H9 (cell line): ENCODE measurements around the gene MRPL23. TPM values are rescaled to one million over a fixed set of nuclear protein-coding genes. Genes with fewer than 3 reads are reported as not detected.

ENCODE experiments used
- DNase-seq: peaks from one replicate; pipeline ENCODE4 v3.0.0-alpha.2; 2017
- H2AFZ ChIP-seq: one replicate; pipeline ENCODE4 v1.6.1; 2013; ENCODE audit warnings: mild to moderate bottlenecking, low read length, control low read depth, moderate library complexity
- H2AK5ac ChIP-seq: 2 replicates; pipeline ENCODE4 v1.6.1; 2013; ENCODE audit warnings: low read length, control low read depth, mixed read lengths; ENCODE audit not compliant: insufficient read length
- H2BK120ac ChIP-seq: one replicate; pipeline ENCODE4 v1.6.1; 2013; ENCODE audit warnings: low read depth, mild to moderate bottlenecking, low read length, control low read depth, inconsistent platforms; ENCODE audit not compliant: poor library complexity, severe bottlenecking
- H2BK12ac ChIP-seq: 2 replicates; pipeline ENCODE4 v1.6.1; 2013; ENCODE audit warnings: low read length, control low read depth, mixed read lengths, low read depth; ENCODE audit not compliant: insufficient read length
- H2BK15ac ChIP-seq: 2 replicates; pipeline ENCODE4 v1.6.1; 2013; ENCODE audit warnings: low read depth, low read length, control low read depth
- H2BK20ac ChIP-seq: one replicate; pipeline ENCODE4 v1.6.1; 2013; ENCODE audit warnings: low read depth, mild to moderate bottlenecking, low read length, control low read depth, inconsistent platforms; ENCODE audit not compliant: poor library complexity, severe bottlenecking
- H2BK5ac ChIP-seq: 2 replicates; pipeline ENCODE4 v1.6.1; 2013; ENCODE audit warnings: low read length, control low read depth, mixed read lengths; ENCODE audit not compliant: insufficient read length
- H3K14ac ChIP-seq: 2 replicates; pipeline ENCODE4 v1.6.1; 2013; ENCODE audit warnings: low read length, control low read depth; ENCODE audit not compliant: insufficient read depth
- H3K18ac ChIP-seq: 2 replicates; pipeline ENCODE4 v1.6.1; 2013; ENCODE audit warnings: low read depth, mild to moderate bottlenecking, mixed read lengths, low read length, control low read depth; ENCODE audit not compliant: insufficient read length
- H3K23ac ChIP-seq: 2 replicates; pipeline ENCODE4 v1.6.1; 2013; ENCODE audit warnings: low read length, control low read depth, mixed read lengths, low read depth; ENCODE audit not compliant: insufficient read length
- H3K23me2 ChIP-seq: 2 replicates; pipeline ENCODE4 v1.6.1; 2013; ENCODE audit warnings: low read depth, mild to moderate bottlenecking, mixed read lengths, low read length, control low read depth; ENCODE audit not compliant: insufficient read length, poor library complexity, severe bottlenecking
- H3K27ac ChIP-seq: 2 replicates; pipeline ENCODE4 v1.5.1; 2013; ENCODE audit warnings: low read length, control low read depth, mixed read lengths, low read depth; ENCODE audit not compliant: insufficient read length
- H3K27me3 ChIP-seq: 2 replicates; pipeline ENCODE4 v1.6.1; 2013; ENCODE audit warnings: low read length, control low read depth, inconsistent platforms; ENCODE audit not compliant: insufficient read depth
- H3K4ac ChIP-seq: 2 replicates; pipeline ENCODE4 v1.6.1; 2013; ENCODE audit warnings: low read depth, mild to moderate bottlenecking, control low read depth, inconsistent platforms, low read length, moderate library complexity
- H3K4me1 ChIP-seq: 2 replicates; pipeline ENCODE4 v1.6.1; 2013; ENCODE audit warnings: low read length, control low read depth, inconsistent platforms; ENCODE audit not compliant: insufficient read depth
- H3K4me2 ChIP-seq: 2 replicates; pipeline ENCODE4 v1.6.1; 2013; ENCODE audit warnings: low read length, control low read depth, mixed read lengths; ENCODE audit not compliant: insufficient read length, insufficient read depth
- H3K56ac ChIP-seq: 2 replicates; pipeline ENCODE4 v1.6.1; 2013; ENCODE audit warnings: low read depth, mild to moderate bottlenecking, mixed read lengths, low read length, control low read depth; ENCODE audit not compliant: insufficient read length
- H3K79me1 ChIP-seq: 2 replicates; pipeline ENCODE4 v1.6.1; 2013; ENCODE audit warnings: low read depth, mild to moderate bottlenecking, moderate library complexity, low read length, control low read depth, inconsistent platforms; ENCODE audit not compliant: insufficient read depth, poor library complexity, severe bottlenecking
- H3K79me2 ChIP-seq: 2 replicates; pipeline ENCODE4 v1.6.1; 2013; ENCODE audit warnings: low read length, control low read depth, inconsistent platforms; ENCODE audit not compliant: insufficient read depth
- H3K9ac ChIP-seq: 2 replicates; pipeline ENCODE4 v1.6.1; 2013; ENCODE audit warnings: low read length, control low read depth, mixed read lengths; ENCODE audit not compliant: insufficient read length; ENCODE audit errors: extremely low read depth
- H3K9me3 ChIP-seq: one replicate; pipeline ENCODE4 v1.6.1; 2013; ENCODE audit warnings: low read depth, low read length, inconsistent platforms; ENCODE audit not compliant: control insufficient read depth
- H3T11ph ChIP-seq: one replicate; pipeline ENCODE4 v1.6.1; 2013; ENCODE audit warnings: mild to moderate bottlenecking, low read length, control low read depth, inconsistent platforms
- H4K20me1 ChIP-seq: one replicate; pipeline ENCODE4 v1.6.1; 2013; ENCODE audit not compliant: control insufficient read depth, insufficient read length, insufficient read depth
- H4K5ac ChIP-seq: 2 replicates; pipeline ENCODE4 v1.6.1; 2013; ENCODE audit warnings: low read depth, mild to moderate bottlenecking, mixed read lengths, low read length, control low read depth; ENCODE audit not compliant: insufficient read length
- H4K8ac ChIP-seq: replicated peaks from 2 replicates; pipeline ENCODE4 v1.6.1; 2013; ENCODE audit warnings: low read length, control low read depth, mixed read lengths, low read depth; ENCODE audit not compliant: insufficient read length
- H4K91ac ChIP-seq: 2 replicates; pipeline ENCODE4 v1.6.1; 2013; ENCODE audit warnings: low read depth, mild to moderate bottlenecking, moderate library complexity, mixed read lengths, low read length, control low read depth; ENCODE audit not compliant: insufficient read length
- H3K27ac Mint-ChIP-seq, 3 experiments: 2 replicates in 2 of 3; 3 replicates in 1 of 3; pipeline ENCODE4 v1.8.0; 2020 to 2021; ENCODE audit warnings: mixed read lengths in 3 of 3, mild to moderate bottlenecking in 1 of 3, moderate library complexity in 1 of 3
- H3K27me3 Mint-ChIP-seq: 2 replicates; pipeline ENCODE4 v1.8.0; 2021; ENCODE audit warnings: low read depth, mild to moderate bottlenecking, moderate library complexity, mixed read lengths
- H3K36me3 Mint-ChIP-seq, 3 experiments: 2 replicates in 2 of 3; 3 replicates in 1 of 3; pipeline ENCODE4 v1.8.0; 2020 to 2021; ENCODE audit warnings: low read depth in 3 of 3, mixed read lengths in 3 of 3; ENCODE audit not compliant: insufficient read depth in 1 of 3
- H3K4me1 Mint-ChIP-seq, 2 experiments: 2 replicates each; pipeline ENCODE4 v1.8.0; 2020; ENCODE audit warnings: mixed read lengths in 2 of 2
- H3K4me3 Mint-ChIP-seq, 2 experiments: 2 replicates in 1 of 2; 3 replicates in 1 of 2; pipeline ENCODE4 v1.8.0; 2020 to 2021; ENCODE audit warnings: mild to moderate bottlenecking in 2 of 2, mixed read lengths in 2 of 2, moderate library complexity in 1 of 2
- H3K9me3 Mint-ChIP-seq, 2 experiments: 2 replicates in 1 of 2; 3 replicates in 1 of 2; pipeline ENCODE4 v1.8.0; 2020; ENCODE audit warnings: mild to moderate bottlenecking in 2 of 2, mixed read lengths in 2 of 2, moderate library complexity in 1 of 2
- WGBS: extraction: QIAGEN DNeasy Blood & Tissue Kit; methylation state at CpG from one replicate; pipeline ENCODE4 v1.1.7; 2013; ENCODE audit warnings: missing lambda C conversion rate, low lambda C conversion rate, mixed read lengths; ENCODE audit not compliant: insufficient read length; ENCODE audit errors: extremely low coverage; 5-methylcytosine and 5-hydroxymethylcytosine counted together
- total RNA-seq: library from RNA; stranded (reverse); gene quantifications from 2 replicates; pipeline ENCODE4 v1.2.1, GENCODE V29; 2021
- TF ChIP-seq, protein P1 (sequence below): fragments of 200-600 bp; sonication (generic); conservative IDR thresholded peaks from 3 replicates; pipeline ENCODE4 v1.8.0; 2021; ENCODE audit warnings: antibody characterized with exemption, mild to moderate bottlenecking

The MRPL23 gene
- total RNA-seq, 1 experiment from 2014 or later: 67.3 TPM

DNA sequence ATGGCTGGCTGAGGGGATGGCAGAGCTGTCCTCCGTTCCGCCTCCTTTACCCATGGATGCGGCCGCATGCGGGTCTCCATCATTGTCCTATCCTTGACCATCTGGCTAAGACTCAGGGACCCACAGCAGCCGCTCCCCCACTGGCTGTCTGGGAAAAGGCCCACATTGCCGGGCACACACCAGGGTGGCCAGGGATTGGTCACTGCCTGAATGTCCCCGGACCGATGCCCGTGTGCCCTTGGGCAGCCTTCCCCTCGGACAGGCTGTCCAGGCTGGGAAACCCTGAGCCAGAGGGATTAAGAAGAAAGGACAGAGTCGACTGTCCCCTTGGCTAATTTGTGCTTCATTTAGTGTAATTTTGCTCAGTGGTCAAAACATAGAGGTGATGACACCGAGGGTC lies 28.1 kb downstream of the MRPL23 start:
- Mint-ChIP-seq H3K27me3 (no peaks in the 10 kb centered on the region), H3K9me3 (no peaks in the 10 kb centered on the region), H3K4me1 (no peaks in the 10 kb centered on the region), H3K36me3 (no peaks in the 10 kb centered on the region), H3K27ac (no peak overlapping the region), H3K4me3 (no peak overlapping the region)
- Histone ChIP-seq H3K9ac (no peak overlapping the region), H4K5ac (no peak overlapping the region), H3K9me3 (no peaks in the 10 kb centered on the region), H2BK15ac (no peak overlapping the region), H4K8ac (no peak overlapping the region), H2BK5ac (no peak overlapping the region), H3K27ac (no peak overlapping the region), H2BK120ac (no peak overlapping the region), H2AK5ac (no peak overlapping the region), H2BK12ac (no peak overlapping the region), H2AFZ (no peak overlapping the region), H3K79me2 (no peaks in the 10 kb centered on the region), H3K14ac (no peak overlapping the region), H3T11ph (no peak overlapping the region), H3K18ac (no peak overlapping the region), H3K4me1 (no peaks in the 10 kb centered on the region), H3K27me3 (no peaks in the 10 kb centered on the region), H2BK20ac (no peak overlapping the region), H3K23ac (no peak overlapping the region), H3K4me2 (no peak overlapping the region), H3K79me1 (no peaks in the 10 kb centered on the region), H3K4ac (no peak overlapping the region), H4K91ac (no peak overlapping the region), H3K23me2 (no peaks in the 10 kb centered on the region), H4K20me1 (no peaks in the 10 kb centered on the region), H3K56ac (no peak overlapping the region)
- no CpG with 5 or more reads among the region's 13 CpGs for WGBS
- TF ChIP-seq, protein P1, sequence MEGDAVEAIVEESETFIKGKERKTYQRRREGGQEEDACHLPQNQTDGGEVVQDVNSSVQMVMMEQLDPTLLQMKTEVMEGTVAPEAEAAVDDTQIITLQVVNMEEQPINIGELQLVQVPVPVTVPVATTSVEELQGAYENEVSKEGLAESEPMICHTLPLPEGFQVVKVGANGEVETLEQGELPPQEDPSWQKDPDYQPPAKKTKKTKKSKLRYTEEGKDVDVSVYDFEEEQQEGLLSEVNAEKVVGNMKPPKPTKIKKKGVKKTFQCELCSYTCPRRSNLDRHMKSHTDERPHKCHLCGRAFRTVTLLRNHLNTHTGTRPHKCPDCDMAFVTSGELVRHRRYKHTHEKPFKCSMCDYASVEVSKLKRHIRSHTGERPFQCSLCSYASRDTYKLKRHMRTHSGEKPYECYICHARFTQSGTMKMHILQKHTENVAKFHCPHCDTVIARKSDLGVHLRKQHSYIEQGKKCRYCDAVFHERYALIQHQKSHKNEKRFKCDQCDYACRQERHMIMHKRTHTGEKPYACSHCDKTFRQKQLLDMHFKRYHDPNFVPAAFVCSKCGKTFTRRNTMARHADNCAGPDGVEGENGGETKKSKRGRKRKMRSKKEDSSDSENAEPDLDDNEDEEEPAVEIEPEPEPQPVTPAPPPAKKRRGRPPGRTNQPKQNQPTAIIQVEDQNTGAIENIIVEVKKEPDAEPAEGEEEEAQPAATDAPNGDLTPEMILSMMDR: no peak
- DNase-seq: no peak
